Stimulated activated CD8-positive, alpha-beta memory T cell treated with anti-CD3 and anti-CD28 coated beads, Interleukin-7, amount 100 ng/mL, for 48 hours (primary cell): ENCODE results near the gene DCDC2B.

Source experiments
- DNase-seq, 2 donors: peaks; one replicate each; pipeline ENCODE4 v3.0.0-alpha.2; 2020; ENCODE audit warnings: low read depth in 1 of 2; ENCODE audit errors: extremely low read depth in 1 of 2

DCDC2B gene

DNA sequence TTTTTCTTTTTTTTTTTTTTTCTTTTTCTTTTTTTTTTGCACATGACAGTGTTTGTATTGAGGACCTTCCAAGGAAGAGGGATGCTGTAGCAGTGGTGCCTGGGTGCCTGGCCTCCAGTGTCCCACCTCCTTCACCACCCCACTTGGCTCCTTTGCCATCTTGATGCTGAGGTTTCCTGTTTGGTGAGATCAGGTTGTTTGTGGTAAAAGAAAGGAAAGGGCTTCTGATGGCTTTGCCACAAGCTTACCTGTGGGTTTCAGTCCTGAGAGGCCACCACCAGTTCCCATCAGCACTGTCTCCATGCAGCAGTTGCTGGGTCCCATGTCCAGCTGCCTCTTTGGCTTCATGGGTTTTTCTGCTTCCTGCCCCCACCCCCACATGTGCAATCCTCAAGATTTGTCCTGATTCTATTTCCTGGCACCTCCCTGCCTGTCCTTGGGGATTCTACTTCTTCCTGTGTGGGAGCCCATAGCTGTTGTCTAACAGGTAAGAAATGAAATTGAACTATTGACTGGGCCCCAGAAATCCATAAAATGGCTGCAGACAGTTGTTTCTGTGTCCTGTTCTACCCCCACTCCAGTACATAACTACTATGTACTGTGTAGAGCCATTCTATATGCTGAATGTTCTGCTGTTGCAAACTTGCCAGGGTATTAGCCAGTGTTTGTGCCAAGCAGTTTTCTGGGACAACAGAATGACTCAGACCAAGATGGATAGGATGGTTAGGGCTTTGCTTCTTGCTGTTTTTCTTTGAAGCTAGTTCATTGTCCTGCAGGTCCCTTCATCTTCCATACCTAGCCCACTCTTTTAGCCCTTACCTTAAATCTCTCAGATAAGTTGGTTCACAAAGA, 12.7 kb upstream of the DCDC2B start:
- DNase-seq = no peak

DNA sequence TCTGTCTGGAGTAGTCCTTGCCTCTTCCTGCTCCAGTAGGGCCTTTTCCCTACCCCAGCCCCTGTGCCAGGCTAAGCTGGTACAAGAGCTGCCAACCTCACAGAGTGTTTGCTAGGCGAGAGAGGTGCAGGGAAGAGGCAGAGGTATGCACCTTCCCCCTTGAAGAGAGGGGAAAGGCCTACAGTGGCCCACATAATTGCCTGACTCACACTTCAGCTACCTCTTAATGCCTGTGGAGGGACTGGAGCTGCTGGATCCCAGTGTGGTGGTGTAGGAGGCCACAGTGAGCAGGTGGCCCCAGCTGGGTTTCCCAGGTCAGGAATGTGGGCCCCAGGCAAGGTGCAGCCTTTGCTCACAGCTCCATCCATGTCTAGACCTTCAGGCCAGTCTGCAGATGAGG, 11.8 kb upstream of the DCDC2B start:
- no peak for DNase-seq

DNA sequence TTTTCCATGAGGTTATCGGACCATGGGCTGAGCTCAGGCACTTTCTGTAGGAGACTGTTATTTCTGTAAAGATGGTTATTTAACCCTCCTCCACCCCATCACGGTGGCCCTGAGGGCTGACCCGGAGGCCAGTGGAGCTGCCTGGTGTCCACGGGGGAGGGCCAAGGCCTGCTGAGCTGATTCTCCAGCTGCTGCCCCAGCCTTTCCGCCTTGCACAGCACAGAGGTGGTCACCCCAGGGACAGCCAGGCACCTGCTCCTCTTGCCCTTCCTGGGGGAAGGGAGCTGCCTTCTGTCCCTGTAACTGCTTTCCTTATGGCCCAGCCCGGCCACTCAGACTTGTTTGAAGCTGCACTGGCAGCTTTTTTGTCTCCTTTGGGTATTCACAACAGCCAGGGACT, 11.1 kb upstream of the DCDC2B start:
- DNase-seq = no peak

DNA sequence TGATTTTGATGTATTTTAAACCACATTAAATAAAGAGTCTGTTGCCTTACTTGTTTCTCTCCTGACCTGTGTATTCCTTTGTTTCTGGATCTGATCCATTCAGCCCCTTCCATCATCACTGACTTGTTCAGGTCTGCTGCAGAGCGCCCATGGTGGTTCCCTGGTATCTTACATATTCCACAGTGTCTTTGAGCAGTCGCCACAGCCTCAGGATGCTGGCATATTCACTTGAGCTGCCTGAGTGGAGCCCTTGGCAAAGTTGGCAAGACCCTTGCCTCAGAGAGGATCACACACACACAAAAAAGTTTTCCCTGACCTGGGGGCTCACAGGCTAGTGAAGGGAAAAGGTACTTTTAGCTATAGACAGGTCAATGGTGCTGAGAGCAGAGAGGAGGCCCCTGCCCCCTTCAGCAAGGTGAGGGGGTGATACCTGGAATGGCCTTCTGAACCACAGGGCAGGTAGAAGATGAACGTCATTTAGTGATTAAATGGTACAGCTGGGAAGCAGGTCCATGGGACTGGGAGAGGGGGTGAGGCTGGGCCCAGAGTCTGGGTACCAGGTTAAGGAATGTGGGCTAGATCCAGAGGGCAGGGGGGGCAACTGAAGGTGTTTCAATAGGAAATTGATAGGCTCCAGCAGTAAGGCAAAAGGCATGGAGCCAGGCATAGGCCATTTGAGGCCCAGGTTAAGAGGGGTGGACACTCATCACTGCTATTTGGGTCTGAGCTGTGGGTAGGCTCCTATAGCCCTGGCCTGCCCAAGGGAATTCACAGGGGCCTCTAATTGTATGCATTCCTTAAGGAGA, 10.4 kb upstream of the DCDC2B start:
- DNase-seq = no peak

GRCh38 chr1:32199043-32199716, 9.7 kb upstream of the DCDC2B start:
- DNase-seq = no peak

GRCh38 chr1:32199717-32200072, 9.2 kb upstream of the DCDC2B start:
- no peak for DNase-seq

DNA sequence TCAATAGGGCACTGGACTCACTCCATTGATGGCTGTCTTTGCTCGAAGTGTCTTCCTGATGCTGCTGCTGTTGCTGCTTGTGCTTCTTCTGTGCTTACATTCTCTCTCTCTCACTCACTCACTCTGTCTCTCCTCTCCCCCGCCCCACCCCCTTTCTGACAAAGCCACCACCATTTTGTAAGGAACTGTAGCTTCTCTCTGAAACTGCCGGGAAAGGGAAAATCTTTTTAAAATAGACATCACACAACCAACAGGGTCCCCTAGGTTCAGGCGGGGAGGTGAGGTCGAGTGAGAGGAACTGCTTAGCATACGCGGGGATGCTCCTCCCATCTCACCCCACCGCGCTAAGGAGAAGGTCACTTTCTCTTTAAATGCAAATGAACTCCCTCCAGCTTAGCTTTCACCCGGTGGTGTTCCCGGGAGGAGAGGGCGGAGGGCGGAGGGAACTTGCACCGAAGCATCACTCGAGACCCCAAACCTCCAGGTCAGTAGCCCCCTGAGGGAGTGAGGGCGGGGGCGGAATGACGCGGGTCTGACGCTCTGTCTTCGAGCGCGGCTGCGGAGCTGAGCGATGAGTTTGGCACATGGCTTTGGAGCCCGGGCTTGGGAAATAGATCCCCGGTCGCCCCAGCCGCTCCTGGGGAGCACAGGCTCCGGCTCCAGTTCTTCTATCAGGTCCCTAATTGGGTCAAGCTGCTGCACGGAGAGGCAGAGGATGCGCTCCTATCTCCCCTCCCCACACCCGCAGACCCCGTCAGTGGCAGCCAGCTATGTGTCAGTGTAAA, 8.5 kb upstream of the DCDC2B start, which contains the start of gene CCDC28B:
Gene CCDC28B, plus strand, starts transcription at position 370 of the 785 bp plus-strand sequence. CDS start 1,341 bp downstream, outside the sequence.
- peak in 1 of 2 donors; percentile 25 for DNase-seq

DNA sequence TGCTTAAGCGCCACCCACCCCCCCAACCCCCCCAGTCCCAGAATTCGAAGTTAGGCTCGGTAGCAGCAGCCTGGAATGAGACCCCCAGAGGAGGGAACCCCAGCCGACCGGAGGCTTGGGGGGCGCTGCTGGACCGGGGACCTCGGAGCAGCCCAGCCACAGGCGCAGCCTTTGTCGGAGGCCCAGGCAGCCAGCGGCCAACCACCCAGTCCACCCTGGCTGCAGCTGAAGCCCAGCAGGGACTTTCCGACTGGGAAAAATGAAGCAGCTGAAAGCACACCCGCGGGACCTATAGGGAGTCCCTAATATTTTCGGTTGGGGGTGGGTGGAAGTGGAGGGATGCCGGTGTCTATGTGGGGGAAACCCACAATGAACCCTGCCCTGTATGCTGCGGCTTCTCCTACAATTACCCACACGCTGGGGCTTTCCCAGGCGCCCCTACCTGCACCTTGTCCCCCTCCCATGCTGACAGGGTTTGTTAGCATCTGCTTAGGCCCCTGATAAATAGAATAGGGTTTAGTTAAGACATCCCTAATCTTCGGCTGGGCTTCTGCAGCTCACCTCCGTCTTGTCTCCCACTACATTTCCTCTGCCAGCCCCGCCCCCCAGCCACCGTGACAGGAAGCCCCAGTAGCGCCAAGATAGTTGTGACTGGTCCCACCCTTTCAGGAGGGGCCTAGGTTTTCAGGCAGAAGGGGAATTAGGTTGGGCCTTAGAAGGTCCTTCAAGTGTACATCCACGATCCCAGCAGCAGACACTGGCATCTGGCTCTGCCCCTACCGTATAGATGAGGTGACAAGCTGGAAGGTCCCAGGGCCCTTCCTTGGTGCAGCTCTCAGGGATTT, 7.7 kb upstream of the DCDC2B start:
- DNase-seq = peak; percentile 69 to 82

DNA sequence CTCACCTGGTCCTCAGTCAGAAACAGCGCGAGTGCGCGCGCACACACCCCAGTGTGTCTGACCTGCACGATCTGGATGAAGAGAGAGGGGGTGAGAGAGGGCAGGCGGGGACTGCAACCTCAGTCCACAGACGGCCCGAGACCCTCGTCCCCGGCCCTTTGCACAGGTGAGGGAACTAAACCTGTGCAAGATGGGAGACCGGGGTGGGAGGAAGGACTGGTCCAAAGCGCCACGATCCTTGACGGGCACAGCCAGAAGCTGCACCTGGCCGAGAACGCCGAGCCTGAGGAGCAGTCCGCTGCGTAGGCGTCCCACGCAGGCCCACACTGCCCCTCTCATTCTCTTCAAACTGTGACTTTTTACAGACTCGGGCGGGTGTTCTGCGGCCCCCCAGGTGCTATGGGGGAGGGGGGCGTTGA, 3.9 kb upstream of the DCDC2B start:
- DNase-seq = no peak

GRCh38 chr1:32205401-32206370, 3.2 kb upstream of the DCDC2B start, which contains the start of gene IQCC:
Gene IQCC (plus strand): TSS chr1:32205671. CDS start chr1:32205682, 11 bp downstream.
- DNase-seq = peak; percentile 71 to 76

GRCh38 chr1:32208469-32208868, 420 bp upstream of the DCDC2B start:
- DNase-seq = no peak

GRCh38 chr1:32215629-32216480, 7.0 kb downstream of the DCDC2B start:
- DNase-seq = no peak

DNA sequence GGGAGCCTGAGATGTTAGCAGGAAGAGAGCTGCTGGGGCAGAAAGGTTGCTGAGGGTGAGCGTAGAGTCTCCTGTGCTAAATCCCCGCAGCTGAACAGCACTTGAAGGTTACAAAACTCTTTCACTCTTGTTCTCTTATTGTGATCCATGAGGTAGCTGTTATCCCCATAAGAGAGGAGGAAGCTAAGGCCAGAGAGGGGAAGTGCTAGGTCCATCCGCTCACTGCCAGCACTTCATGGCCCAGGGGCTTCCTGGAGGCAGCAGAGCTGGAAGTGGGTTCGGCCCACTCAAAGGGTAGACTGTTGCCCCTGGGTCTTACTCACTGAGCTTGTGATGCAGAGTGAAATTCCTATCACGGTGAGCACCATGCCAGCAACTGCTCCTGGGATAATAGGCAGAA, 7.7 kb downstream of the DCDC2B start:
- DNase-seq = no peak

DNA sequence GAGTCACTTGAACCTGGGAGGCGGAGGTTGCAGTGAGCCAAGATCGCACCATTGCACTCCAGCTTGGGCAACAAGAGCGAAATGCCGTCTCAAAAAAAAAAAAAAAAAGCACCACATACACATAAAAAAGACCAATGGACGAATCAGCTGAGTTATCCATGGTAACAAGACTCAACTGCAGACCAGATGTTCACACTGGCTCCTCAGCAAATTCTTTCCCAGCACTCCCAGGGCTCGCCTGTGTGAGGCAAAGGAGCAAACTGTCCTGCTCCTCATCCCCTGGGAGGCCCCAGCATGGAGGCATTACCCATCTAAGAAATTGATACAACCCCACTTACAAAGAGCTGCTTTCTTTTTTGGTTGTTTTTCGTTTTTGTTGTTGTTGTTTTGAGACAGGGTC, 10.1 kb downstream of the DCDC2B start:
- no peak for DNase-seq

GRCh38 chr1:32220746-32221580, 12.1 kb downstream of the DCDC2B start:
- no peak for DNase-seq

DNA sequence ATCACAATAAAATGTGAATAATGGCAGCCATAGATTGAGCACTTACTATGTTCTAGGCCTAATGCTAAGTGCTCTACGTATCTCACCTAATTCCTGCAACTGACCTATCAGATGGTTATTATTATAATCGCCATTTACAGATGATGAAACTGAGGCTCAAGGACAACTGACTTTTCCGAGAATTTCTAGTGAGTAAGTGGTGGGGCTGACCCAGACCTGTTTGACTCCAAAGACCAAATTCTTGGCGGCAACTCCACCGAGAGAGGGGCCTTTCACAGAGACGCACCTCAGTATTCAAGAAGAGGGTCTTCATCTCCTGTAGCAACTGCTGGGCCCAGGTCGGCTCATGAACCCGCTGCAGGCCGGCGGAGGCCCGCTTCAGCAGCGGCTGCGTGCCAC, 12.7 kb downstream of the DCDC2B start:
- DNase-seq = no peak
